Epithelial cell of prostate (primary cell): Measurements from ENCODE around the gene PDP2.
"Not testable (repeated sequence)": the region's sequence is repeated elsewhere in the genome, so short reads cannot be mapped to it uniquely, and the experiment has no call there.

Experiments used
- DNase-seq: peaks from one replicate; pipeline ENCODE4 v3.0.0-alpha.2; 2011; ENCODE audit warnings: low read depth, low spot score
- H3K27ac ChIP-seq: fragments of 450-650 bp; 2 replicates; pipeline ENCODE4 v1.5.1; 2017; ENCODE audit warnings: mild to moderate bottlenecking

The PDP2 gene

DNA sequence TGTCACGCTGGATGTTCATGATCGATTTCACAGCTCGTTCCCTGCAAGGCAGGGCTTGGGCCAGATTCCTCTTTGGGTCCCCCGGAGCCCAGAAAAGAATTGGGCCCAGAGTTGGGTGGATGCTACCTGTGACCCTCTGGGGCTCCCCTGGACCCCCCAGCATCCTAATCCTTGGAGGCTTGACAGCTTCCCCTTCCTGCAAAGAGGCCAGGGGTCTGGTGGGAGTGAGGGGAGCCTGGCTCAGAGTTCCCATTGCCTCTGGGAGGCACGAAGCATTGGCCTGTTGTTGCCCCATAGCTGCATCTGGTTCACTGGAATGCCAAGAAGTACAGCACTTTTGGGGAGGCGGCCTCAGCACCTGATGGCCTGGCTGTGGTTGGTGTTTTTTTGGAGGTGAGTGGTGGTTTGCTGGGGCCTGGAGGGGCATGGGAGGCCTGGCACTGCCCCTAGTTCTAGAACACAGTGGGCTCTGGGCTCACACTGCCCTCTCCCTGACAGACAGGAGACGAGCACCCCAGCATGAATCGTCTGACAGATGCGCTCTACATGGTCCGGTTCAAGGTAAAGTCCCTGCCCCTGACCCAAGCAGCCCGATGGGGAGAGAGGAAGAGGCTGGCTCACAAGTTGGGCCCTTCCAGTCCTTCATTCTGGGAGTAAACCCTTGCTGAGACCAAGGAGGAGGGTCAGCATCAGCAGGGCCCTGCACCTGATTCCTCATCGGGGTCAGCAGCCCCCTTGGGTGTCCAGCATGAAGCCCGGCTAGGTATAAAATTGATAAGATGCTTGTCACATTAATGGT is 28.9 kb upstream of the PDP2 start:
- no peak for DNase-seq

DNA sequence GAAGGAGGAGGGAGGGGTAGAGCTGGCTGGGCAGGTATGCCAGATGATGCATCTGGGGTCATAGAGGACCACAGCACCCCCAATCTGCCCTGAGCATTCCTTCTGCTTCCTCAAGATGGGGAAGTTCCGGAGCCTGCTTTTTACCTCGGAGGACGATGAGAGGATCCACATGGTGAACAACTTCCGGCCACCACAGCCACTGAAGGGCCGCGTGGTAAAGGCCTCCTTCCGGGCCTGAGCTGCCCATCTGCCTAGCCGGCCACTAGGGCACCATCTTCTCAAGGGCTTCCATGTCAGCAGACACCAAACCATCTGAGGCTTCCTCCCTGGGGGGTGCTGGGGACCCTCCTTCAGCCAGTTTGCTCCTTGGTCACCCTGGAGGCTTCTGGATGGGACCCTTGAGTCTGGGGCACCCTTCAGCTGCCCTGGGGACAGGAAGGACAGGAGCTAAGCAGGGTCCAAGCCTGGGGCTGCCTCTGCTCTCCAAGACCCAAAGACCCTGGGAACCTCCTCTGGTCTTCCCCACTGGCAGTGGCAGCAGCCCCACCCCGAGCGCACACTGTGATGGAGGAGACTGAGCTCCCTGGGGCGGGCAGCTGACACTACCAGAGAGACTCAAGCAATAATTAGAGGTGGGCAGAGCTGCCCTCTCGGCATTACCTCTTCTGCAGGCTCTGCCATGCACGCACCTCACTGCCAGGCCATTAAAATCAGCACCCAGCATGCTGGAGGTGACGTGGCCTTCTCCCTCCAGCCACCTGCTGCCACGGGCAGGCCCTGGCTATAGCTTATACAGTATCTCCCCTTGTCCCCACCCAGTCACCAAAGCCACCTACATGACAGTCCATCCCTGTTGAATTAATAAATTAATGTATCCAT is 26.8 kb upstream of the PDP2 start:
- no peak for DNase-seq
- no peak overlapping the region for H3K27ac ChIP-seq

More for the DNA sequence above, 28.9 kb upstream of the PDP2 start:
- H3K27ac ChIP-seq: no peak overlapping the region

DNA sequence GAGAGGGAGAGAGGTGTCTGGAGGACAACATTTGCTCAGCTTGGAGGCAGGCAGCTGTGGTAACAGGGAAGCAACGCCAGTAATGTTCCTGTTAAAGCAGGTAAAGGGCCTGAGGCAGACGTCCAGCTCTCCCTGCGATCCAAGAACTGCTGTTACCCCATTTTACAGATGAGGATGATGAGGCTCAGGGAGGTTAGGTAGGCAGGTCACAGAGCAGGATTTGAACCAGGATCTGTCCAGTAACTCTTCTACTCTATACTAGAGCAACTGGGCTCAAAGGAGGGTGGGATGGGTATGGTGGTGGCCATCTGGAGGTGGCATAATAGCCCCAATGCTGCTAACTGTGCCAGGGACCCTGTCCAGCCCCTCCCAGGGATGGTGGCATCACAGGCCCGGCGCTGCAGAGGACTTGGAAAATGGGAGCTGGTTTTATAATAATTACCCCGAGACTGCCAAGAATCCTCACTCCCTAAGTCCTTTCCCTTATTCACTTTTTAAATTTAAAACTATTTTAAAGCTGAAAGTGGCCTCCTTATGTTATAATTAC is 24.1 kb upstream of the PDP2 start:
- no peak overlapping the region for H3K27ac ChIP-seq
- no peak for DNase-seq

DNA sequence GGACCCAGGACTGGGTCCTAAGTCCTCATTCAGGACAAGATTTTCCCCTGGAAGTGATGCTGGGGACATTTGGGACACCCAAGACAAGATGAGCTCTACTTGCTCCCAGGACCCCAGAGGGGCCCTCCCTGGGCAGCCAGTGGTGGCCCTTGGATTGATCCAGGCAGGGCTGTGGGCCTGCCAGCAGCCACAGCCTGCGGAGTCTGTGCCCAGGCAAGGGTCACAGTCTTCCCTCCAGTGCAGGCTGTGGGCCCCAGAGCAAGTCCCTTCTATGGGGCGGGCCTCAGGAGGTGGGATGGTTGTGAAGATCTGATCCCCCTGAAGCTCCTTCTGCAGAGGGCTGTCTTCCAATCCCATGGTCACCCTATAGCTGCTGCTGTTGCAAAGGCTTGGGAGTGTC is 23.5 kb upstream of the PDP2 start:
- H3K27ac ChIP-seq: no peak overlapping the region
- no peak for DNase-seq

DNA sequence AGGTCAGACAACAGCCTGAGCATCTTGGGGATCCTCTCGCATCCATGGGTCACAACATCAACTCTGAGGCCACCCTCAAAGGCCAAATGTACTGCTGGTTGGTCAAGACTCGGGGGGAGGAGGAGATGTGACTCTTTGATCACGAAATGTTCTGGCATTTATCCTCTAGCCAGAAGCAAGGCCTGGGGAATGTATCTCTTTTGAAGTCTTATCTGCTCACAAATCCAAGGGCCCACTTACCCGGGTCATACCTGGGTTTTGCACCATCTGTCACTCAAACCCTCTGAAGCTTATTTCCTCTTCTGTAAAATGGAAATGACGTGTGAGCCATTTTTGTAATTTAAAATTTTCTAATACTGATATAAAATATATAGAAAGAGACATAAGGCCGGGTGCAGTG is 22.9 kb upstream of the PDP2 start:
- no peak for DNase-seq
- H3K27ac ChIP-seq: no peak overlapping the region

DNA sequence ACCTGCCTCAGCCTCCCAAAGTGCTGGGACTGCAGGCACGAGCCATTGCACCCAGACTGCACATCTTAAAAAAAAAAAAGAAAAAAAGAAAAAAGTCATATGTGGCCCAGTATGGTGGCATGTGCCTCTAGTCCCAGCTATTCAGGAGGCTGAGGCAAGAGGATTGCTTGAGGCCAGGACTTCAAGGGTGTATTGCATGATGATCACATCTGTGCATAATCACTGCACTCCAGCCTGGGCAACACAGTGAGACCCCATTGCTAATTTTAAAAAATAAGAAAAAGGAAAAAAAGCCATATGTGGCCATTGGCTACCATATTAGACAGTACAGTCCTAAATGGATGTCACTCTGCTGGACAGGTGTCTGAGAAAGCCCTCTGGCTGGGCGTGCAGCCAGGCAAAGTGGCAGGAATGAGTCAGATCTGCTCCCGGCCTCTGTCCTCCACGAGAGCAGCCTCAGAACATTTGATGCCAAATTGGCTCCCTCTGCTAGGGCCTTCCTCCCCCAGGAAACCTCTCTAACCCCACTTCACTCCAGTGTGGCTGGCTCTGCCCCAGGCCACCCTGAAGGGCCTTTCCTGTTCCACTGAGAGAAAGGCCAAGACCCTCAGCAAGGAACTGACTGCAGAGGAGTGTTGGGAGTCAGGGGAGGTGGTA is 21.4 kb upstream of the PDP2 start:
- no peak overlapping the region for H3K27ac ChIP-seq
- DNase-seq: no peak

DNA sequence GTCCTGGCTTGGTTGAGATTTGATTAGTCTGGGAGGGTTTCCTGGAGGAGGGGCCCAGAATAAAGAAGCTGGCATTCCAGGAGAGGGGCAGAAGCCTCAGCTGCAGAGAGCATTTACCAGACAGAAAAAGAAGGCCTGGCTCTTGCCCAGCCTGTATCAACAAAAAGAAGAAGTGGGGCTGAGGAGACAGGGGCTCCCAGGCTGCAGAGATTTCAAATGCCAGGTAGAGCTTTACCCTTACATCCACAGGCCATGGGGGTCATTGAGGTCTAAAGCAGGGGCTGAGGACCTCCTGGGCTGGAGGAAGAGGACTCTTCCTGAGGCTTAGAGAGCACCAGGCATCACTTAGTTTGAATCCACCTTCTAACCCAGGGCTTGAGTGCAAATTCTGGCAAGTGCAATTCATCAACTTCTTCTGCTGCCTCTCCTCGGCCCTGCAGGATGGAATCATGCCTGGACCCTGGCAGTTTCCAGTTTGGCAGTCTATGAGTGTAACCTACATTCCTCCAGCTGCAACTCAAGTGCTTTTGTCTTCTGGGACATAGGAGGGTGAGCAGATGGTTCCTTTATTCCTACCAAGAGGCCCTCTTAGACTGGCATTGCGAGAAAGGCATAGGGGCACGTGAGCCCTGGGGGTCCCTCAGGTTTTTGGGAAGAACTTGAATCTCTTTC is 20.8 kb upstream of the PDP2 start:
- H3K27ac ChIP-seq: no peak overlapping the region
- DNase-seq: no peak

DNA sequence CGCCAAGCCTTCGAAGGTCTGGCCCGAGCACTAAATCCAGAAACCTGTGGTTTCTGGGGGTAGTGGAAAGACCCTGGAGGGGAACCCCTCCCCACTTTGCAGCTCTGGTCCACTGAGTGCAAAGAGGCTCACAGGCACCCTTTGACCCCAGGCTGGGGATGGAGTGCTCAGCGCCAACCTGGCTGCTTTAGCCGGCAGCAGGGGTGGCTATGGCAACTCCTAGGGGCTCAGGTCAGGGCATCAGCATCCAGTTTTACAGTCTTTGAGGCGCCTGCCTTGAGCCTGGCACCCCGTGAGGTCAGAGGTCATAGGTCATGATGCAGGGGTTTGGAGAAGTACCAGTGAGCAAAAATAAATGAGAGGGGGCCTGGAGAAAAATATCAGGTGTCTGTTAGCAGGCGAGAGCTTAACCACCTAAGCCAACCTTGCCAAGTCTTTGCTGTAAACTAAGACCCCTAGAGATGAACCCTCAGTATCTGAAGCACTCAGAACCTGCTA is 18.2 kb upstream of the PDP2 start:
- no peak for DNase-seq
- no peak overlapping the region for H3K27ac ChIP-seq

DNA sequence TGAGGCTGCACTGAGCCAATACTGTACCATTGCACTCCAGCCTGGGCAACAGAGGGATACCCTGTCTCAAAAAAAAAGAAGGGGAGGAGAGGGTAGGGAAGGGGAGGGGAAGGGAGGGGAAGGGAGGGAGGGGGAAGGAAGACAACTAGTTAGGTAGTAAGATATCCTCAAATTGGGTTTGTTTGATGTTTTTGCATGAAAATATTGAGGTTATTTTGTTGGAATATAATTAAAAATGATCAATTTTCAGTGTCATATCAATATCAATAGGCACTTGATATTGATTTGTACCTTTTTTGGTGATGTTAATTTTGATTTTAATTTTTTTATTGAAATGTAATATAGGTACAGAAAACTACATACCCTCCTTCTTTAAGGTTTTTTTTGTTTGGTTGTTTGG is 16.6 kb upstream of the PDP2 start:
- no peak for DNase-seq
- H3K27ac ChIP-seq: no peak overlapping the region

DNA sequence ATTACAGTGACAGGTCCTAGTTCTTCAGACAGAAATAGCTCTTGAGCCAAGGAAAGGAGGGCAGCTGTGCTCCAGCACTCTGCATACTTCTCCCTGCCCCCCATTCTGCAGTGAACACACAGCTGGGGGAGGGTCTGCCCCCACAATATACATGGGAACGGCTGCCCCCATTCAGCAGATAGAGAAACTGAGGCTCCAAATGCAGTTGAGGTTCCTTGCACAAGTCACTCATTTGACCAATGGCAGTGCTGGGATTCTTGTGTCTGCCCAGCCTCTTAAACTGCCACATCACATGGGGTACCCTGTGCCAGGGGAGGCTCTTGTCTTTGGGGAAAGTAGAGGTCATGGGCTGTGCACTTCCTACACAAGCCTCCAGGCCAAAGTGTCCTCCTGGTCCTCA is 10.9 kb upstream of the PDP2 start:
- DNase-seq: no peak
- no peak overlapping the region for H3K27ac ChIP-seq

DNA sequence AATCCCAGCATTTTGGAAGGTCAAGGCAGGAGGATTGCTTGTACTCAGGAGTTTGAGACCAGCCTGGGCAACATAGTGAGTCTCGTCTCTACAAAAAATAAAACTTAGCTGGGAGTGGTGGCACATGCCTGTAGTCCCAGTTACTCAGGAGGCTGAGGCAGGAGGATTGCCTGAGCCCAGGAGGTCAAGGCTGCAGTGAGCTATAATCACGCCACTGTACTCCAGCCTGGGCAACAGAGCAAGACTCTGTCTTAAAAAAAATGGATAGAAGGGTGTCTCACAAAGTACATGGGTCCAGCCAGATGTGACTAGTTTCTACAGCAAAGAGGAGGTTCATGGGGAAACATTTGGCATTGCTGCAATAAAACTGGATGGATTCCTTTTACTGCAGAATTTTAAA is 9.0 kb upstream of the PDP2 start:
- not testable (repeated sequence) for DNase-seq, H3K27ac ChIP-seq

DNA sequence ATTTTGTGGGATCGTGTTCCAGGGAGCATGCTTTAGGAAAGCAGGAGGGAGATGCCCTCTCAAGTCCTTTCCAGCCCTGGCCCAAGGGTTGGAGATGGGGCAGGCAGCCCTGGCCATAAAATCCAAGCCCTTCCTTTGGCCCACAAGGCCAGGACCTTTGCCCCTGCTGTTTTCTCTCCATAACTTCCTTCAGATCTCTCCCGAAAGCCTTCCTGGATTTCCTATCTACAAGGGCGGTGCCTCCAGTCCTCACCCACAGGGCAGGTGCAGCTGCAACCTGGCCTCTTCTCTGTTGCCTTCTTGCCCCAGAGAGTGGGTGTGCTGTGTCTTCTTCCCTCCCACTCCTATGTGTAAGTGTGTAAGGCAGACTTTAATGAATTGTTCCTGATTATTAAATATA is 8.5 kb upstream of the PDP2 start:
- H3K27ac ChIP-seq: no peak overlapping the region
- DNase-seq: no peak

DNA sequence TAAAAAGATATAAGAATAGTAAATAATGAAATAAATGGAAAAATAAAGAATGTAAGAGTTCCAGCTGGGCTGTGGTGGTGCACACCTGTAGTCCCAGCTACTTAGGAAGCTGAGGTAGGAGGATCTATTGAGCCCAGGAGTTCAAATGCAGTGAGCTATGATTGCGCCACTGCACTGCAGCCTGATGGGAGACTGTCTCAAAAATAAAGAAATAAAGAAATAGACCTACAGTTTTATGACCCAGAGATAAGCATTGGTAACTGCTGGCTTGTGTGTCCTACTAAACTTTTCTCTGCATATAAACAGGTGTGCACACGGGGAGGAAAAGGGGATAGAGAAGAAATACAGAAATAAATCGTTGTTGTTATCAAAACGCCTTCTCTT is 7.8 kb upstream of the PDP2 start:
- DNase-seq: no peak
- H3K27ac ChIP-seq: peak overlapping the region; percentile 52

DNA sequence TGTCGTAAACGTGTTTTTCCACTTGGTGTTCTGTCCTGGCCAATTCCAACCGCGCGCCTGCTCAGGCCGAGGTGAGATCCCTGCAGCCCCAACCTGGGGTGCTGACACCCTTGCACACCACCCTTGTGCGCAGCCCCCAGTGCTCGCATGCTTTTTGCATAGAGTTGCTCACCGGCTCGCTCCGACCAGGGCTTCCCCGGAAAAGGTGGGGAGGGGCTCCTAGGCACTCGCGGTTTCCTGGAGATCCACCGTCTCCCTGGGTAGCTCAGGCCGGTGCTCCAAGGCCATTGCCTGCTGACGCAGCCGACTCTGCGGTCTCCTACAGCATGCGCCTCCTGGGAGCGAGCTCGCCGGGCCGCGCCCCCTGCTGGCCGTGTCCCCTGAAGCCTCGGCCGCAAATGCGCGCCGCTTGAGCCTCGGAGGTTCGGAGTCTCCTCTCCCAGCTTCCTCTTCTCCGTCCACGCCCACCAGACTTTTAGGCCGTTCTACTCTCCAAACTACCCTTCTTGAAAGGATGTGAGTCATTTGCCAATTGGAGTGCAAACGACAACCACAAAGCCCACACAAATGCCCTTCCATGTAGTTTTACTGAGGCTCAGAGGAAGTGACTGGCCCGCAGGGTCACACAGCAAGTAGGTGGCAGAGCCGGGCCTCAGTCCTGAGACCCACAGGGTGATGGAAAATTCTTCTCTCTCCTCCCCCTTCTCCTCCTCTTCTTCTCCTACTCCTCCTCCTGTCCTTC is 7.2 kb upstream of the PDP2 start:
- peak overlapping the region; percentile 52 for H3K27ac ChIP-seq

DNA sequence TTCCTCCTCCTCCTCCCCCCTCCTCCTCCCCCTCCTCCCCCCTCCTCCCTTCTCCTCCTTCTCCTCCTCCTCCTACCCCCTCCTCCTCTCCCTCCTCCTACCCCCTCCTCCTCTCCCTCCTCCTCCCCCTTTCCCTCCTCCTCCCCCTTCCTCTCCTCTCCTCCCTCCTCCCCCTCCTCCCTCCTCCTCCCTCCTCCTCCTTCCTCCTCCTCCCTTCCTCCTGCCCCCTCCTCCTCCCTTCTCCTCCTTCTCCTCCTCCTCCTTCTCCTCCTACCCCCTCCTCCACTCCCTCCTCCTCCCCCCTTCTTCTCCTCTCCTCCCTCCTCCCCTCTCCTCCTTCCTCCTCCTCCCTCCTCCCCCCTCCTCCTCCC is 6.6 kb upstream of the PDP2 start:
- no peak for DNase-seq
- peak overlapping the region; percentile 52 for H3K27ac ChIP-seq

More for the DNA sequence above, 7.2 kb upstream of the PDP2 start:
- peak; percentile 90 for DNase-seq

DNA sequence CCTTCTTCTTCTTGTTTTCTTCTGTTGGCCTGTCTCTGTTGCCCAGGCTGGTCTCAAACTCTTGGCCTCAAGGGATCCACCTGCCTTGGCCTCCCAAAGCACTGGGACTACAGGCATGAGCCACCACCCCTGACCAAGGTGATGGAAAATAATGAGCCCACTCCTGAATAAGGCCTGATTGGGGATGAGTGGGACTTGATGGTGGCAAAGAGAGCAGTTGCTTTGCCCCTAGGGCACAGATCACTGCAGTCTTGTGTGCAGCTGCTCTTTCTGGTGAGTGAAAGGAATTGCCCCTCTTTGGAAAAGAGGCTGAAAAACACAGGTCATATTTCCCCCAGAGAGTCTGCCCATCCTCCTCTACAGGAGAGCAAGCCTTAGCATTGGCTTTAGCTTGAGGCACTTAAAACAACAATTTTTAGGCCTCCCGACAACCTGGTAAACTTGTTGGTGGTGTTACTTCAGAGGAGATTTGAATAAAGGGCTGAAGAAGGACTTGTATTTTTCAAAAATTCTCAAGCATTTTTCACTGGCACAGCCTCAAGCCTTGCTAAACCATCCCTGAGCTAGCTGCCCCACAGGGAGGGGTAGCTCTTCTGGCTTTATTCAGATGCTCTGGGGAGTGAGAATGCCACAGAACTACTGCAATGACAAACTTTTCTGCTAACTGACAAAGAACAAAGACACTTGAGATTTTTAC is 6.1 kb upstream of the PDP2 start:
- no peak overlapping the region for H3K27ac ChIP-seq
- DNase-seq: no peak

DNA sequence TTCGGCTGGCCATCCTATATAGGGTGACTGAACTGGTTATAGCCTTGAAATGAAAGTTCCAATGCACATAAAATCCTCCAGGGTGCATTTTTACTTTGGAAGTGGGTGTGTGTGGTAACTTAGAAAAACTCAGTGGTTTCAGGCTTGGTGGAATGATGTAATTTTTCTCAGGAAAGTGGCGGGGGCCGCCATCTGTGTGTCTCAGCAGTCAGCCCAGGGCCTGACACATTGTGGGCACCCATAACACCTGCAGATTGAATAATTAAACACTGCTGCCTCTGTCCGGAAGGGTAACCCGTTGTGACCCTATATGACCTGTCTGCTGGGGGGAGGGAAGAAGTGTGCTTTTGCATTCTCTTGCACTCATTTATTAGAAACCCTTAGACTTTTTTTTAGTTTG is 2.2 kb upstream of the PDP2 start:
- no peak for DNase-seq

DNA sequence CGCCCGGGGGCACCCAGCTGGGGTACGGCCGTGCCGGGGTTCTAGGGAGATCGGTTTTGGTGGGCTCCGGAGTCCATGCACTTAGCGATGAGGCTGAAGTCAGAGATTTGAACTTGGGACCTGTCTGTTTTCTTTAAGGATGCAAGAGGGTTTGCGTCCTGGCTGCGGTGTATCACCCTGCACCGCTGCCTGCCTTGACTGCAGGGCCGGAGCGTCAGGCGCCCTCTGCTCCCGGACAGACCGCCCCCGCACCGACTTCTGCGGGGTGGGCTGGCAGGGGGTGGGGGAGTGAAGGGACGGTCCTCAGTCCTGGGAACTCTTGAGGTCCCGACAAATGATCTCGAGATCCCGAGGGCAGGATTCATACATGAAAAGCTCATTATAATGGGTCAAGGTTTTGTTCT is 701 bp downstream of the PDP2 start:
- no peak overlapping the region for H3K27ac ChIP-seq
- DNase-seq: no peak

More for the DNA sequence above, 2.2 kb upstream of the PDP2 start:
- no peak overlapping the region for H3K27ac ChIP-seq

DNA sequence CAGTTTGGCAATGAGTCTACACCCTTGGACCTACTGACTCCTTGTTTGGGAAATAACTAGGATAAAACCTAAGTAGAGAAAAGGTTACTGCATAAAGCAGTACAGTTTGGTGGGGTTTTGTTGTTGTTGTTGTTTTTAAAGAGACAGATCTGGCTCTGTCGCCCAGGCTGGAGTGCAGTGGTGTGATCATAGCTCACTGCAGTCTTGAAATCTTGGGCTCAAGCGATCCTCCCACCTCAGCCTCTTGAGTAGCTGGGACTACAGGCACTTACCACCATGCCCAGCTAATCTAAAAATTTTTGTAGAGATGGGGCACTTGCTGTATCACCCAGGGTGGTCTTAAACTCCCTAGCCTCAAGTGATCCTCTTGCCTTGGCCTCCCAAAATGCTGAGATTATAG is 1.2 kb downstream of the PDP2 start:
- H3K27ac ChIP-seq: no peak overlapping the region
- DNase-seq: no peak
